Stimulated activated CD4-positive, alpha-beta T cell treated with anti-CD3 and anti-CD28 coated beads, Interleukin-12 subunit alpha, Interleukin-12 subunit beta, amount 100 ng/mL, for 48 hours (primary cell): ENCODE data around the gene DOCK2.
"Not testable (repeated sequence)": the region's sequence is repeated elsewhere in the genome, so short reads cannot be mapped to it uniquely, and the experiment has no call there.

ENCODE experiments used
- DNase-seq, 3 donors: peaks; one replicate each; pipeline ENCODE4 v3.0.0-alpha.2; 2020; ENCODE audit warnings: low read depth in 2 of 3, low spot score in 1 of 3

Gene DOCK2

GRCh38 chr5:169637085-169637548 lies at the start of gene DOCK2:
Gene DOCK2, plus strand, starts transcription at chr5:169637275. Its CDS starts 52 bp downstream, at chr5:169637327.
- DNase-seq = peak in 2 of 3 donors; percentile 52 to 66

- DNase-seq = no peak
Observed at GRCh38 chr5:169590602-169591001, 46.5 kb upstream of the DOCK2 start.

- no peak for DNase-seq
Observed at GRCh38 chr5:169591636-169592035, 45.4 kb upstream of the DOCK2 start.

- no peak for DNase-seq
Observed at GRCh38 chr5:169592937-169593650, 44.0 kb upstream of the DOCK2 start.

GRCh38 chr5:169595172-169595820 lies 41.8 kb upstream of the DOCK2 start:
- DNase-seq = no peak

GRCh38 chr5:169599451-169599850 lies 37.6 kb upstream of the DOCK2 start:
- DNase-seq = no peak

- DNase-seq = no peak
Observed at GRCh38 chr5:169602535-169602934, 34.5 kb upstream of the DOCK2 start.

GRCh38 chr5:169606279-169606678 lies 30.8 kb upstream of the DOCK2 start:
- no peak for DNase-seq

- DNase-seq = no peak
Observed at GRCh38 chr5:169607882-169608281, 29.2 kb upstream of the DOCK2 start.

- no peak for DNase-seq
Observed at GRCh38 chr5:169609716-169610115, 27.4 kb upstream of the DOCK2 start.

GRCh38 chr5:169610606-169611005 lies 26.5 kb upstream of the DOCK2 start:
- no peak for DNase-seq

- no peak for DNase-seq
Observed at GRCh38 chr5:169615561-169615960, 21.5 kb upstream of the DOCK2 start.

- not testable (repeated sequence) for DNase-seq
Observed at GRCh38 chr5:169624307-169624706, 12.8 kb upstream of the DOCK2 start.

GRCh38 chr5:169626779-169627178 lies 10.3 kb upstream of the DOCK2 start:
- DNase-seq = no peak

- no peak for DNase-seq
Observed at GRCh38 chr5:169627551-169627950, 9.5 kb upstream of the DOCK2 start.

- no peak for DNase-seq
Observed at GRCh38 chr5:169628892-169629291, 8.2 kb upstream of the DOCK2 start.

- DNase-seq = no peak
Observed at GRCh38 chr5:169629847-169630548, 7.1 kb upstream of the DOCK2 start.

GRCh38 chr5:169631360-169631759 lies 5.7 kb upstream of the DOCK2 start:
- DNase-seq = no peak

GRCh38 chr5:169632946-169633345 lies 4.1 kb upstream of the DOCK2 start:
- no peak for DNase-seq

- no peak for DNase-seq
Observed at GRCh38 chr5:169634606-169635005, 2.5 kb upstream of the DOCK2 start.

GRCh38 chr5:169635936-169636335 lies 1.1 kb upstream of the DOCK2 start:
- DNase-seq = no peak

GRCh38 chr5:169636477-169637084 lies 494 bp upstream of the DOCK2 start:
- DNase-seq = no peak
